HG03457 (cell line): ENCODE results near the gene FAAH.

Experiments used
- ATAC-seq: cut with Tn5 transposase; IDR thresholded peaks from one replicate; pipeline ENCODE4 v1.9.1; 2021; ENCODE audit warnings: moderate number of reproducible peaks; ENCODE audit not compliant: unreplicated experiment

The FAAH gene

DNA sequence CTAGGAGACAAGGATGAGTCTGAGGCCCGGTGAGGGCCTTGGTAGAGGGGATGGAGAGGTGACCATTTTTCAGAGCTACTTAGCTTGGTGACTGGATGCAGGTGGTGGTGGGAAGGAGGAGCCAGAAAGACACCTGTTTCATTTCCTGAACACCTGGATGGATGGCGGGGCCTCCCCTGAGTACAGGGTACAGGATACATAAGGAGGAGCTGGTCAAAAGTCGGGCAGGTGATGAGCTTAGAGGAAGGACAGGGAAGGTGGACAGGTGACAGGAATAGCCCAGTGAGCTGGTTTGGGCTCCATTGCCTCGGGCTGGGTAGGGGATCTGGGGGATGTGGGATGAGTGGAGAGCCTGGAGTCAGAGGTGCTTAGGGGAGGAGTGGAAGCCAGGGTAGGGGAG is 6.3 kb downstream of the FAAH start:
- ATAC-seq = no peak

DNA sequence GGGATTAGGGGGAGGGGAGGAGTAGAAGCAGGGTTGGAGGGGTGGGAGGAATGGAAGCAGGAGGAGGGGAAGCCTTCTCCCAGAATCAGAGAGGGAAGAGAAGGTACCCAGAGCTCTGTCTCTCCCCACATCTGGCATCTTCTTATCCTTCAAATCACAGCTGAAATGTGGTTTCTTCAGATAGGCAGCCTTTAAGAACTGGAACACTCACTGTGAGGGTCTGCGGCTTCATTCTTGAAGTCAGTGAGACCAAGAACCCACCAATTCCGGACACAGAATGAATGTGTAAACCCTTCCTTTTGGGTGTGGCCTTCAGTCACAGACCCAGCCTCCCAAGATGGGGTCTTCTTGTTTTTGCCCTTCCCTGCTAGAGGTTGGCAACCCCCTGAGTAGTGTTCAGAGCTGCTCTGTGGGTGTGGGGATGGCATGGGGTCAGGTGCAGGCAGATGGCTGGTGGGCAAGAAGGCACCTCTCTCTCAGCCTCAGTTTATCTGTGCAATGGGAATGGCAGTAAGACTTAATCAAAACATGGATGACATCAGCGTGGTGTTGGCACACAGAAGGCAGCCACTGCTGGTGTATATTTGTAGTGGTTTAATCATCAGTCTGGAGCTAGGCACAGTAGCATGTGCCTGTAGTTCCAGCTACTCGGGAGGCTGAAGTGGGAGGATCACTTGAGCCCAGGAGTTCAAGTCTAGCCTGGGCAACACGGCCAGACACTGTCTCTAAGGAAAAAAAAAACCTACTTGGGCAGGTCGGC is 7.2 kb downstream of the FAAH start:
- ATAC-seq = no peak

DNA sequence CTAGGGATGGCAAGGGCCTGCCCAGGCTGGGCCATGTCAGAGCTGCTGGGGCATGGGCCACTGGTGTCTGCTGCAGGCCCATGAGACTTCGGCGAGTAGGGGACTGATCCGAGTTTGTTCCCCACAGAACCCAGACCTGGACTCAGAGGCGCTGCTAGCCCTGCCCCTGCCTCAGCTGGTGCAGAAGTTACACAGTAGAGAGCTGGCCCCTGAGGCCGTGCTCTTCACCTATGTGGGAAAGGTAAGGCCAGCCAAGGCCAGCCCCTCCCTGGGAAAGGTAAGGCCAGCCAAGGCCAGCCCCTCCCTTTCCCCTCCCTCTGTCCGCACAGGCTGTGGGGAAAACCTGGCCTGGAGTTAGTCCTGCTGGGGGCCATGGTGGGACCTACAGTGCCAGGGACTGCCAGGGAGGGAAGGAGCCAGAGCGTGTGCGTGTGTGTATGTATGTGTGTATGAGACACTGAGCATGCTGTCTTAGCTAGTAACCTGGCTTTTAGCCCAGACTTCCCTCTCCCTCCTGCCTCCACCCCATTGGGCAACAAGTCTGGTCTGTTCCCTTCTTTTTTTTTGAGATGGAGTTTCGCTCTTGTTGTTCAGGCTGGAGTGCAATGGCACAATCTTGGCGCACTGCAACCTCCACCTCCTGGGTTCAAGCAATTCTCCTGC is 8.0 kb downstream of the FAAH start:
- no peak for ATAC-seq

DNA sequence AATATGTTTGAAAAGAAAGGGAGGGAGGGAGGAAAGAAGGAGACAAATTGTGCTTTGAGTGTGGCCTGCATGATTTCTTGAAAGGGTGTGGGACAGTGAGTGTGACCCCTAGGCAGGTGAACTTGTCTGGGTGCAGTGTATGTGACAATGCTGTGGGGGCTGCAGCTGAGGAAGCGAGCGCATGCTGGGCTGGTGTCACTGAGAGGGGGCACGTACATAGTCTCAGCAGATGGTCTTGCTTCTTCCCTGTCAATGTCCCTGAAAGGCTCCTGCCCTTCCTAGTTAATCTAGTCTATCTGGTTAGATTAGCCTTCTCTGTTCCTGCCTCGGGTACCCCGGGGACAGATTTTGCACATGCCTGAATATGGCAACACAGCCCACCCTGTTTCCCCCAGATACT is 9.8 kb downstream of the FAAH start:
- no peak for ATAC-seq

DNA sequence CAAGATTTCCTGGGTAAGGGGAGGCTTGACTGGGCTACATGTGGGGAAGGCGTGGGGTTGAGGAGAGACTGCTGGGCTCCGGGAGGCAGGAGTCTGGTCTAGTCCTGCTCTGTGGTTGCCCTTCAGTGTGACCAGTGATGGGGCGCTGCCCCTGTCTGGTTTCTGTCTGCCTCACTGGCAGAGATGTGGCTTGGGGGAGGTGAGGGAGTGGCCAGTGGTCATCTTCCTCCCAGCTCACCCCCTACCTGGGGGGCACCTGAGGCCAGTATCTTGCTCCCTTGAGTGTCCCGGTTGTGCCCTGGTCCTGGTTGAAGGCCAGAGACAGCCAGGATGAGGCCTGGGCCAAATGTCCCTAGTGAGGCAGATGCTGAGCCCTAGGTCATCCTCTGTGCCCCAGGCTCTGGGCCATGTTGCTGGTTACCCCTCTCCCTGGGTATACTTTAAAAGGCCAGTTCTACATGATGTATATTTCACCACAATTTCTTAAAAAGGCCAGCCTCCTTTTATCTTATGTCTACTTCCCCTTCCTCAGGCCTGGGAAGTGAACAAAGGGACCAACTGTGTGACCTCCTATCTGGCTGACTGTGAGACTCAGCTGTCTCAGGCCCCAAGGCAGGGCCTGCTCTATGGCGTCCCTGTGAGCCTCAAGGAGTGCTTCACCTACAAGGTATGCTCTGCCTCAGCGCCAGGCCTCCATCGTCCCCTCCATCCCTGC is 10.5 kb downstream of the FAAH start:
- ATAC-seq = no peak

DNA sequence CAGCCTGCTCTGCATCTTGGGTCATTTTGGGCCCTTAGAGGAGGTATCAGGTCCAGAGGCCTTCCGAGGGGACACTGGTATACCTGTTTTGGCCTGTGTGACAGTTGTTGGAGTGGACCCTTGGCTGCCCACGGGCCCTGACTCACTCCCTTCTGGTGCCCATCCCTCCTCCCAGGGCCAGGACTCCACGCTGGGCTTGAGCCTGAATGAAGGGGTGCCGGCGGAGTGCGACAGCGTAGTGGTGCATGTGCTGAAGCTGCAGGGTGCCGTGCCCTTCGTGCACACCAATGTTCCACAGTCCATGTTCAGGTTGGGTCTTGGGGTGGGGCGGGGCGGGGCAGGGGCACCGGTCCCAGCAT is 11.1 kb downstream of the FAAH start:
- no peak for ATAC-seq

DNA sequence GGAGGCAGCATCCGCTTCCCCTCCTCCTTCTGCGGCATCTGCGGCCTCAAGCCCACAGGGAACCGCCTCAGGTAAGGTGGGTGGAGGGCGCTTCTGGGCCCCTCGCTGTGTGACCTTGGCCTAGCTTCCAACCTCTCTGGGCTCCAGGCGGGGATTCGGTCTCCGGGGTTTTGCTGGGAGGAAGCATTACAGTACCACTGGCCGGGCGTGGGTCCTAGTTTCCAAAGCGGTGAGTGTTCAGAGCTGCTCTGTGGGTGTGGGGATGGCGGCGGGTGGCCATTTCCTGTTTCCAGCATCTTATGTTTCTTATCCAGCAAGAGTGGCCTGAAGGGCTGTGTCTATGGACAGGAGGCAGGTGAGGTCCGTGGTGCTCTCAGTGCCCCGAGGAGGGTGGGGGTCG is 11.6 kb downstream of the FAAH start:
- no peak for ATAC-seq

DNA sequence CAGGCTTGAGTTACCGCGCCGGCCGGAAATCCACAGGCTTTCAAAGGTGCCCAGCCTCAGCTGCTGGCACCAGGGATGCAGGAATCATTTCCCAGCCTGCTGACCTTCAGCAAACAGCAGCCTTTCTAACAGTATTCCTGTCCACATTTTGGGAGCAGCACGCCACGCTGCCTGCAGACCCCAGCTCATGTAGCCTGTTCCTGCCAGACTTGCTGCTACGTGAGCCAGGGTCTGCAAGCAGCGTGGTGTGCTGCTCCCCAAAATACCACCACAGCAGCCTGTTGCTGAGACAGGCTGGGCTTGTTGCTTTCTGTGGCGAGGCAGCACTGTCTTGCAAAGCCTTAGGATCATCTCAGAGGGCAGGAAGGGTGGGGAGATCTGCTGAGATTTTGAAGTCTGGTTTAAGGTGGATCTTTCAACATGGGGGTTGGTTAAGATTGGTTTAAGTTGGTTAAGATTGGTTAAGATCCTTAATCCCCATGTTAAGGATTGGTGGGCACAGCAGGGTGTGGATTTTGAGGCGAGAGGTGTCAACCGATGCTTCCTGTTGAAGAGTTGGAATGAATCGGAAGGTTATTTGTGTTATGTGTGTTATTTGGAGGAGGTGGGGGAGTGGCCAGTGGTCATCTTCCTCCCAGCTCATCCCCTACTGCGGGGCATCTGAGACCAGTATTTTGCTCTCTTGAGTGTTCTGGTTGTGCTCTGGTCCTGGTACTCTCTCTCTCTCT is 12.9 kb downstream of the FAAH start:
- no peak for ATAC-seq

DNA sequence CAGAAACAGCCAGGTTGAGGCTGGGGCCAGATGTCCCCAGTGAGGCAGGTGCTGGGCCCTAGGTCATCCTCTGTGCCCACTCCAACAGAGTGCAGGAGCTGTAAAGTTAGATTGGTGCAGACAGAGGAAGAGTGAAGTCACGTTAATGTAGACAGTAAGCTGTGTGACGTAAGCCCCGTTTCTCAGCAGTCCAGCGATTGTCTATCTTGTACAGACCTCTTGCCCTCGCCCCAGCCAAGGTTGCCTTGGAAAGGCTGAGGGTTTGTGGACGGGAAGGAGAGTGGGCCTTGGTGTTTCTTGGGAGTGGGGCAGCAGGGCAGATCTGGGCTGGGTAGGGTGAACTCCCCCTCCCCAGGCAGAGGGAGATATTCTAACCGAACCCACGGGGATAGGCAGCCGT is 13.5 kb downstream of the FAAH start:
- no peak for ATAC-seq

DNA sequence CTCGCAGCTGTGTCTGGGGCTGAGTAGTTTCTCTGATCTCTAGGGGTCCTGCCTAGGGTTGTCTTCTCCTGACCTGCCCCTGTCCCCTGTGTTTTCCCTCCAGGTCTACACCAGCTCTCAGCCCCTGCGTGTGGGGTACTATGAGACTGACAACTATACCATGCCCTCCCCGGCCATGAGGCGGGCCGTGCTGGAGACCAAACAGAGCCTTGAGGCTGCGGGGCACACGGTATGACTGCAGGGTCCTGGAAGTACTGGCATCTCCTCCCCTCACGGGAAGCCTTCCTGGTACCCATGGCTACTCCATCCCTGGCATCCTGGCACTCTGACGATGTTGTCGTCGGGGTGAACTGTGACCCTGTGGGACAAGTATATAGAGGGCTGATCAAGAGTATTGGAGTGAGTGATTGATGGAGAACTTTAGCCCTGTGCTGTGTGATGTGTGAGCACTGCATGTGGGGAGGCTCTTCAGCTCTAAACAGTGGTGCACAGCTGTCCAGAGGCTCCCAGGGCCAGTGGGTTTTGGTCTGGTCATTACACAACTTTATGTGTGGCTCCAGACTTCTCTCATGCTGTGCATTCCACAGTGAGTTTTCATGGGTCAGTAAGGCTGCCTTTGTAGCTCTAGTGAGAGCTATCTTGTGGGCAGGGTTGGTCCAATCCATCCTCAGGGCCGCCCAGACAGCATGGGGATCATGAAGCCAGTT is 14.4 kb downstream of the FAAH start:
- ATAC-seq = no peak

DNA sequence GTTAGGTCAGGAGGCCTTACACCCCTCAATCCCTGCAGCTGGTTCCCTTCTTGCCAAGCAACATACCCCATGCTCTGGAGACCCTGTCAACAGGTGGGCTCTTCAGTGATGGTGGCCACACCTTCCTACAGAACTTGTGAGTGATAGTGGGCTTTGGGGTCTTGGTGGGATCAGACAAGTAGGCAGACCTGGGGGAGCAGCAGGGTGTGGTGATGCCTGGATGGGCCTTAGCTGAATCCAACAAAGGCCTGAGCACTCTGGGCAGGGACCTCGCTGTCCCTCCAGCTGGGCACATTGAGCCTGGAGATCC is 14.9 kb downstream of the FAAH start:
- no peak for ATAC-seq

DNA sequence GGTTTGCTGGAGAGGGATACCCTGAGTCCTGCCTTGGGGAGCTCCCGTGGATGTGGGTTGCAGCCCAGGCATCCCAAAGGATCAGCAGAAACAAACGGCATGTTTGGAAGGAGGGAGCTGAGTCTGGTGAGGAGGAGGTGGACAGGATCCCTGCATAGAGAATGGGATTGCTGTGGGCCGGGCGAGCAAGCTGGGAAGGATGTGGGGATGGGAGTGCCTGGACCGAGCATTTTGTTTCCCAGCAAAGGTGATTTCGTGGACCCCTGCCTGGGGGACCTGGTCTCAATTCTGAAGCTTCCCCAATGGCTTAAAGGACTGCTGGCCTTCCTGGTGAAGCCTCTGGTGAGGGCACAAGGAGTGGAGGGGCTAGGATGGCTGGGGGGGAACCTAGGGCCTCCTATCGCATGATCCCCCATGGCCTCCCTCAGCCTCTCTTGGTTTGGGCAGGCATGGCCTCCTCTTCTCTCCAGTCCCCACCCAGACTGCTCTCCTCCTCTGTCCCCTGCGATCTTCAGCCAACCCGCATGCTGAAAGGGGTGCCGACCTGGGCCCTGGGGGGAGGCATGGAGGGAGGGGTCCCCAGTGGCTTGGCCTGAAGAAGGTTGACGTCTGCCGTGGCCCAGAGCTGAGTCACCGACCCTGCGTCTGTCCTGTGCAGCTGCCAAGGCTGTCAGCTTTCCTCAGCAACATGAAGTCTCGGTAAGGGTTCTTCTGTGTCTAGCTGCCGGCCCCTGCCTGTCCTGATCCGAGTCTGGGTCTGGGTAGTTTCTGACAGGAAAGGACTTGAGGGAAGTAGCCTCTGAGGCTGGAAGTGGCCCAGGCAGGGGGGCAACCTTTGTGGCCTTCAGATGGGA is 16.3 kb downstream of the FAAH start:
- no peak for ATAC-seq

DNA sequence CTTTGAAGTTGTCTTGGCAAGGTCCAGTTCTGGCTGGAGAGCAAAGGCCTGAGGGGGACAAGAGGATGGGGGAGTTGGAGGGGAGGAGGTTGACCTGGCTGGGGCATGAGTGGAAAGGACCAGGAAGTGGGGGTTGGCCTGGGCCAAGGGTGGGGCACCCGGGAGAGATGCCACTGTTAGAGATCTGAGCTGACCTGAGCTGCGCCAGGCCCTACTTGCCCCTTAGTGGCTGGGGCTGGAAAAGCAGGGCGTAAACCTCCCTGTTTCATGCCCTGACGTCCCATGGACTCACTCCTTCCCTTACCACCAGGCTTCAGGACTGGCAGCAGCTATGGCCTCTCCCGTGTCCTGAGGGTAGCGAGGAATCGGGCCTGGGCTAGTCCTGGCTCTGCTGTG is 16.9 kb downstream of the FAAH start:
- no peak for ATAC-seq

DNA sequence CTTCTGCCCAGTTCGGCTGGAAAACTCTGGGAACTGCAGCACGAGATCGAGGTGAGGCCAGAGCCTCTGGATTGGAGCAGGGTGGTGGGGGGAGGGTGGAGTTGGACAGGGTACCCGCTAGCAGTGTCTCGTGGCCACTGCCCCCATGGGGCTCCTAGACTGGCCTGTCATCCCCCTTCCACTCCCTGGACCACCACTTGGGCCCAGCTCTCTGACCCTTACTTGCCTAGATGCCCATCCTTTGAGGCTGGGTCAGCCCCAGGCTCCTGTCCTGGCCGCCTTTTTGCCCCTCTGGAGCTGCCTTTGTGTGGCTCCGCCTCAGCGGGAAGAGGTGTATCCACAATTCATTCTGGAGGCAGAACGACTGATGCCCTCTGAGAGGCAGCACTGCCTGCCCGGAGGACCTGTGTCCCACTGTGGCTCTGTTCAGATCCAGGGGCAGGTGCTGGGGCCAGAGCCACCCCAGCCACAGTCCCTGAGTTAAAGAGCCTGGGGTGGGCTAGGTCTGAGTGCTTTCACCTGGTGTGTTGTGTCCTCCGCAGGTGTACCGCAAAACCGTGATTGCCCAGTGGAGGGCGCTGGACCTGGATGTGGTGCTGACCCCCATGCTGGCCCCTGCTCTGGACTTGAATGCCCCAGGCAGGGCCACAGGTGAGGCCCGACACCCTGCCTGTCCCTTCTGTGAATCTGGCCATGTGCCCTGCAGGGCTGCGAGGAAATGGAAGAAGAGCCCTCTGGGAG is 17.7 kb downstream of the FAAH start:
- no peak for ATAC-seq

DNA sequence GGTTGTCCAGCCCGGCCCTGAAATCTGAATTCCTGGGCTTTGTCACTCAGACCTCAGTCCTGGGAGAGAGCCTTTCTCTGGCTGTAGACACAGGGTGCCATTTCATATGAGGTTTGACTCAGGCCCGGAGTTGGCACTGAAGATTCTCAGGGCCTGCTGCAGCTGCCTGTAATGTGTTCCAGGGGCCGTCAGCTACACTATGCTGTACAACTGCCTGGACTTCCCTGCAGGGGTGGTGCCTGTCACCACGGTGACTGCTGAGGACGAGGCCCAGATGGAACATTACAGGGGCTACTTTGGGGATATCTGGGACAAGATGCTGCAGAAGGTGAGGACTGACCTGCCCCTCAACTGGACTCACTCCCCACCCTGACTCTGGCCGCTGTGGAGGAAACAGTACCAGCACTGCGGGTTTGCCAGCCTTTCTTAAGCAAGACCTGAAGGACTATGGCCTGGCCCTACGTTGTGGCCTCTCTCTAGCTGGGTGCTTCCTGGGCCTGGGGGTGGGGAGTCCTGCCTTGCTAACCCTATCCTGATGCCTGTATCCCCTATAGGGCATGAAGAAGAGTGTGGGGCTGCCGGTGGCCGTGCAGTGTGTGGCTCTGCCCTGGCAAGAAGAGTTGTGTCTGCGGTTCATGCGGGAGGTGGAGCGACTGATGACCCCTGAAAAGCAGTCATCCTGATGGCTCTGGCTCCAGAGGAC is 18.9 kb downstream of the FAAH start:
- no peak for ATAC-seq

DNA sequence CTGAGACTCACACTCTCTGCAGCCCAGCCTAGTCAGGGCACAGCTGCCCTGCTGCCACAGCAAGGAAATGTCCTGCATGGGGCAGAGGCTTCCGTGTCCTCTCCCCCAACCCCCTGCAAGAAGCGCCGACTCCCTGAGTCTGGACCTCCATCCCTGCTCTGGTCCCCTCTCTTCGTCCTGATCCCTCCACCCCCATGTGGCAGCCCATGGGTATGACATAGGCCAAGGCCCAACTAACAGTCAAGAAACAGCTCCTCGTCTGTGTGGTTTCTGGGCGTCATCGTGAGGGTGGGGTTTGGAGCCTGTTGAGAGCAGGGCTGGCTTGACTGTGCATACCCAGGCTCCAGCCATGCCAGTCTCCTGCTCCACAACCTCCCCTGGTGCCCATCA is 19.5 kb downstream of the FAAH start:
- no peak for ATAC-seq

DNA sequence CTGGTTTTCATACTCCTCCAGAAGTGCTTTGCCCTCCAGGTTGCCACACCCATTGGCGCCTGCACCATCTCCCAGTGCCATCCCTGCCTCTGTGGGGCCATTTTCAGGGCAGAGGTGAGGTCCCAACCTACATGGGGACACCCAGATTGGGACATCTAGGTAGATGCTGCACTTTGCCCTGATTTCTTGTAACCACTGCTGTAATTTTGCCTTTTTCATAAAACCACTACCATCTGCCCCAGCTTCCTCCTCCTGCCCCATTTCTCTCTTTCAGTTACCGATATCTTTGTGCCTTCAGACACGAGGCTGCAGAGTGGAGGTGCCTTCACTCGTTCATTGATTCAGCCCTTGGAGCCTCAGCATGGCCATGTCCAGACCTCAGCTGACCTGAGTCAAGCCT is 21.4 kb downstream of the FAAH start:
- no peak for ATAC-seq

DNA sequence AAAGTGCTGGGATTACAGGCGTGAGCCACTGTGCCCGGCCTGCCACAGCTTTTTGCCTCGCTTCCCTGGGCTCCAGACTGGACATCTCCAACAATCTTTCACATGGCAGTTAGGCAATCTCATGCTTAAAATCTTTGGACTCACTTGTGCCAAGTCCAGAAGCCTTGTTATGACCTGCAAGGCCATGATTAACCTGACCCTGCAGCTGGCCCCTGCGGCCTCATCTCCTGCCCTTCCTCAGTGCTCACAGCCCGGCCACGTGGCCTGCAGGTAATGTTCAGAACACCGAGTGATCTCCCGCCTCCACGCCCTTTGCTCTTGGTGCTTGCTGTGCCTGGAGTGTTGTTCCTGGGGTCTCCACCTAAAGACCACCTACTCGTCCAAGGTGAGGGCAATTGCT is 24.9 kb downstream of the FAAH start:
- no peak for ATAC-seq

DNA sequence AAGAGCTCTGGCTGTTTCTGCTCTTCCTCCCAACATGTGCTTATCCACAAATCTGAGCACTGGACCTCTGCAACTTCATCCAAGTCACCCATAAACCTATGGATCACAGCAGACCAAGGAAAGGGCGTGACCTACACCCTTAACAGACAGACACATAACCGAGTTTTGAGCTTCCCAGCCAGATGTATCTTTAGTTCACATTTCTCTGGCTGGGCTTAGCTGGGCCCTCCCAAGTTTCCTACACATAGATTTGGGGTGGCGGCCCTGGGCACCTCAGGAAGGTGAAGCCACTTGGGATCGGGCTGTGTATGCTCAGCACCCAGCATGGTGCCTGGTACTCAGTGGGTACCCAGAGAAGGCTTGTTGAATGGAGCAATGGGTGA is 26.4 kb downstream of the FAAH start:
- no peak for ATAC-seq
